ENCODE measurements around the gene FATE1. TPM values are rescaled to one million over a fixed set of nuclear protein-coding genes. Genes with fewer than 3 reads are reported as not detected.

The FATE1 gene
- total and polyA plus RNA-seq, 2 of the 8 experiments (the other 6 are each of a cell fraction or from before 2014, with no cell fraction given): 0.12 TPM; not detected in 1

DNA sequence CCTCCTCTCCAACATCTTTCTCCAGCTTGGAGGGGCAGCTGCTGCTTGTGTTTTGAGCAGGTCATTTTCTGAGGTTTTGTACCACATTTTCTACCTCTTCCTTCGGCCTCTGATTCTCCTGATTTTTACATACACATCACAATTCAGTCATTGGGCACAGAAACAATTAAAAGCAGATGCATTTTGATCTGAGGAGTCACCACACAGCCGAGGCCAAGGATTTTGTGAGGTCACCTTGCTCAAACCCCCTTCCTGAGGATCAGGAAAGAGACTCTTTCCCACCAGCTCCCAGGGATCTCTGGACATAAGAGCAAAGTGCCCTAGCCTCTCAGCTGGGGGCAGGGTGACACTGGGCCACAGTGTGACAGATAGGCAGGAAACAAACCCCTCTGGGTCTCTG is 5.4 kb upstream of the FATE1 start:
- Histone ChIP-seq H3K79me2 (ENCODE audit: control insufficient read depth in 1 of 2, insufficient read depth in 2 of 2, low read length in 2 of 2) (no peaks in the 10 kb centered on the region), H2BK12ac (ENCODE audit: low read depth, low read length) (no peak overlapping the region), H2BK15ac (ENCODE audit: low read length) (no peak overlapping the region), H3K36me3 (ENCODE audit: control insufficient read depth in 2 of 4, insufficient read depth in 4 of 4, low read length in 3 of 4) (no peaks in the 10 kb centered on the region), H2AFZ (ENCODE audit: low read length) (no peak overlapping the region), H4K5ac (ENCODE audit: insufficient read length, low read depth, low read length) (no peak overlapping the region), H3K14ac (ENCODE audit: insufficient read length) (no peak overlapping the region), H2BK5ac (ENCODE audit: low read depth, low read length) (no peak overlapping the region), H3K4me3 (ENCODE audit: extremely low read depth in 1 of 4, insufficient read depth in 2 of 4, low read depth in 3 of 4, low read length in 4 of 4) (no peak overlapping the region), H3K23ac (ENCODE audit: insufficient read length) (no peak overlapping the region), H4K91ac (replicated peaks; ENCODE audit: insufficient read length, low read length) (no peak overlapping the region), H3K18ac (ENCODE audit: extremely low read depth, low read length) (no peak overlapping the region), H3K4ac (replicated peaks; ENCODE audit: insufficient read length, low read depth, low read length) (no peak overlapping the region), H3K9me3 (ENCODE audit: insufficient read depth in 2 of 2, low read depth in 1 of 2, low read length in 1 of 2) (no peaks in the 10 kb centered on the region), H3K27me3 (replicated peaks in 1 of 4; ENCODE audit: control insufficient read depth in 3 of 4, extremely low read depth in 1 of 4, insufficient read depth in 3 of 4, low read length in 3 of 4) (no peaks in the 10 kb centered on the region), H2BK20ac (ENCODE audit: low read length) (no peak overlapping the region), H3K4me2 (ENCODE audit: insufficient read depth in 1 of 2, low read depth in 2 of 2, low read length in 2 of 2) (no peak overlapping the region), H4K8ac (ENCODE audit: extremely low read depth, insufficient read depth, low read length) (no peak overlapping the region), H3K9ac (replicated peaks in 1 of 4; ENCODE audit: extremely low read depth in 1 of 4, low read depth in 3 of 4, low read length in 3 of 4) (no peak overlapping the region), H3K79me1 (ENCODE audit: low read depth, low read length) (no peaks in the 10 kb centered on the region), H3K23me2 (ENCODE audit: low read depth, low read length) (no peaks in the 10 kb centered on the region), H2BK120ac (replicated peaks; ENCODE audit: low read depth, low read length) (no peak overlapping the region), H4K20me1 (replicated peaks in 1 of 2; ENCODE audit: control insufficient read depth in 1 of 2, insufficient read depth in 2 of 2, low read length in 2 of 2) (no peaks in the 10 kb centered on the region), H3K56ac (replicated peaks; ENCODE audit: insufficient read length, low read depth, low read length) (no peak overlapping the region), H2AK5ac (ENCODE audit: low read depth, low read length) (no peak overlapping the region), H3K4me1 (replicated peaks in 1 of 4; ENCODE audit: control insufficient read depth in 3 of 4, insufficient read depth in 4 of 4, low read length in 3 of 4) (peaks cover 0 to 4% (median 1%) of the 10 kb centered on the region in 4 experiments; a peak in 3 of 7 replicates), H3K27ac (ENCODE audit: low read depth, low read length) (no peak overlapping the region)
- ChIA-PET CTCF (ENCODE audit: partially characterized antibody) (interaction anchor here (0.6 to 1.1 kb wide), 2 partner anchors 49 to 140 kb away, joined by 3 to 4 read pairs; no protein-coding TSS in a partner anchor), POLR2A (ENCODE audit: partially characterized antibody) (no interaction called here)
- FAIRE-seq (no peak), DNase-seq (ENCODE audit: low read depth in 1 of 2, low spot score in 2 of 2) (no peak)
- WGBS, 2 experiments (ENCODE audit: extremely low coverage in 1 of 2, insufficient coverage in 1 of 2, insufficient read length in 1 of 2, insufficient replicate concordance in 2 of 2, low coverage in 1 of 2, low lambda C conversion rate in 2 of 2, missing lambda C conversion rate in 1 of 2): 93% methylated on average over 2 of the region's 2 CpGs; no CpG with 5 or more reads in 1 of the 2 experiments
- no peak for TF ChIP-seq SAP30 (IDR thresholded peaks at IDR 0.05; ENCODE audit: insufficient read depth, insufficient replicate concordance, low read length)
- TF ChIP-seq CHD1 (IDR thresholded peaks at IDR 0.05; ENCODE audit: low read depth, low read length): no peak
- TF ChIP-seq TBP (IDR thresholded peaks at IDR 0.05; ENCODE audit: low read depth, low read length): no peak
- no peak for TF ChIP-seq PHF8 (conservative IDR thresholded peaks at IDR 0.05; ENCODE audit: low read depth, low read length)
- no peak for TF ChIP-seq POU5F1 (IDR thresholded peaks at IDR 0.05; ENCODE audit: low read depth, low read length)
- no peak for TF ChIP-seq FOSL1 (IDR thresholded peaks at IDR 0.05; ENCODE audit: insufficient read depth, low read depth, low read length)
- TF ChIP-seq ASH2L (IDR thresholded peaks at IDR 0.05; ENCODE audit: low read length): no peak
- no peak for TF ChIP-seq MAFK (IDR thresholded peaks at IDR 0.05; ENCODE audit: low read depth, low read length)
- no peak for TF ChIP-seq RXRA (IDR thresholded peaks at IDR 0.05; ENCODE audit: insufficient read depth, low read depth, low read length)
- TF ChIP-seq NANOG (IDR thresholded peaks at IDR 0.05; ENCODE audit: insufficient read depth, low read depth, low read length, poor library complexity, severe bottlenecking): no peak
- TF ChIP-seq RBBP5 (IDR thresholded peaks at IDR 0.05; ENCODE audit: borderline replicate concordance, low read depth, low read length): no peak
- no peak for TF ChIP-seq POLR2A (IDR thresholded peaks at IDR 0.05; ENCODE audit: control extremely low read depth in 1 of 2, low read depth in 2 of 2, low read length in 2 of 2)
- no peak for TF ChIP-seq BACH1 (IDR thresholded peaks at IDR 0.05; ENCODE audit: low read length)
- no peak for TF ChIP-seq TAF7 (optimal IDR thresholded peaks at IDR 0.05; ENCODE audit: borderline replicate concordance, low read depth, low read length)
- no peak for TF ChIP-seq ZNF274 (IDR thresholded peaks at IDR 0.05; ENCODE audit: borderline replicate concordance, extremely low read depth, low read length)

All from H1 (cell line).